GM12875 (cell line): ENCODE data around the gene LGALS4.
"Not testable (repeated sequence)": the region's sequence is repeated elsewhere in the genome, so short reads cannot be mapped to it uniquely, and the experiment has no call there.

ENCODE experiments used
- H3K4me3 ChIP-seq: one replicate; pipeline ENCODE4 v1.5.1; 2011; ENCODE audit warnings: low read depth, low read length, control low read depth
- TF ChIP-seq, protein P1 (sequence below): IDR thresholded peaks from 2 replicates; pipeline ENCODE4 v1.5.1; 2011; ENCODE audit warnings: low read depth, mild to moderate bottlenecking, control low read depth, inconsistent platforms, low read length, moderate library complexity, borderline replicate concordance; ENCODE audit not compliant: insufficient read depth

The LGALS4 gene

GRCh38 chr19:38785187-38785699, 27.5 kb downstream of the LGALS4 start:
- H3K4me3 ChIP-seq = no peak overlapping the region
- TF ChIP-seq, protein P1, sequence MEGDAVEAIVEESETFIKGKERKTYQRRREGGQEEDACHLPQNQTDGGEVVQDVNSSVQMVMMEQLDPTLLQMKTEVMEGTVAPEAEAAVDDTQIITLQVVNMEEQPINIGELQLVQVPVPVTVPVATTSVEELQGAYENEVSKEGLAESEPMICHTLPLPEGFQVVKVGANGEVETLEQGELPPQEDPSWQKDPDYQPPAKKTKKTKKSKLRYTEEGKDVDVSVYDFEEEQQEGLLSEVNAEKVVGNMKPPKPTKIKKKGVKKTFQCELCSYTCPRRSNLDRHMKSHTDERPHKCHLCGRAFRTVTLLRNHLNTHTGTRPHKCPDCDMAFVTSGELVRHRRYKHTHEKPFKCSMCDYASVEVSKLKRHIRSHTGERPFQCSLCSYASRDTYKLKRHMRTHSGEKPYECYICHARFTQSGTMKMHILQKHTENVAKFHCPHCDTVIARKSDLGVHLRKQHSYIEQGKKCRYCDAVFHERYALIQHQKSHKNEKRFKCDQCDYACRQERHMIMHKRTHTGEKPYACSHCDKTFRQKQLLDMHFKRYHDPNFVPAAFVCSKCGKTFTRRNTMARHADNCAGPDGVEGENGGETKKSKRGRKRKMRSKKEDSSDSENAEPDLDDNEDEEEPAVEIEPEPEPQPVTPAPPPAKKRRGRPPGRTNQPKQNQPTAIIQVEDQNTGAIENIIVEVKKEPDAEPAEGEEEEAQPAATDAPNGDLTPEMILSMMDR = no peak

DNA sequence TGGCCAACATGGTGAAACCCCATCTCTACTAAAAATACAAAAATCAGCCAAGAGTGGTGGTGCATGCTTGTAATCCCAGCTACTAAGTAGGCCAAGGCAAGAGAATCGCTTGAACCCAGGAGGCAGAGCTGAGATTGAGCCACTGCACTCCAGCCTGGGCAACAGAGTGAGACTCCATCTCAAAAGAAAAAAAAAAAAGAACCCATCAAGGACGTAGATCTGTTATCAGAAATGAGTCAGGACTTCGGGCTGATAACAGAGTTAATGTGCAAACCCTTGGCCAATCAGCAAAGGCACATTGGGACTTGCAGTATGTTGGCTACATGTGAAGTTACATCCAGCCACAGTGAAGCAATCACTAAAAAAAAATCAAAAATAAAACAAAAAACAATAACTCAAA, 28.5 kb downstream of the LGALS4 start:
- no peak overlapping the region for H3K4me3 ChIP-seq
- TF ChIP-seq, protein P1 = no peak

DNA sequence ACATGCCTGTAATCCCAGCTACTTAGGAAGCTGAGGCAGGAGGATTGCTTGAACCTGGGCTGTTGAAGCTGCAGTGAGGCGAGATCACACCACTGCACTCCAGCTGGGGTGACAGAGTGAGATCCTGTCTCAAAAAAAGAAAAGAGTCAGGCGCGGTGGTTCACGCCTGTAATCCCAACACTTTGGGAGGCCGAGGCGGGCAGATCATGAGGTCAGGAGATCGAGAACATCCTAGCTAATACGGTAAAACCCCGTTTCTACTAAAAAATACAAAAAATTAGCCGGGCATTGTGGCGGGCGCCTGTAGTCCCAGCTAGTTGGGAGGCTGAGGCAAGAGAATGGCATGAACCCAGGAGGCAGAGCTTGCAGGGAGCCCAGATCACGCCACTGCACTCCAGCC, 30.5 kb downstream of the LGALS4 start:
- not testable (repeated sequence) for H3K4me3 ChIP-seq

DNA sequence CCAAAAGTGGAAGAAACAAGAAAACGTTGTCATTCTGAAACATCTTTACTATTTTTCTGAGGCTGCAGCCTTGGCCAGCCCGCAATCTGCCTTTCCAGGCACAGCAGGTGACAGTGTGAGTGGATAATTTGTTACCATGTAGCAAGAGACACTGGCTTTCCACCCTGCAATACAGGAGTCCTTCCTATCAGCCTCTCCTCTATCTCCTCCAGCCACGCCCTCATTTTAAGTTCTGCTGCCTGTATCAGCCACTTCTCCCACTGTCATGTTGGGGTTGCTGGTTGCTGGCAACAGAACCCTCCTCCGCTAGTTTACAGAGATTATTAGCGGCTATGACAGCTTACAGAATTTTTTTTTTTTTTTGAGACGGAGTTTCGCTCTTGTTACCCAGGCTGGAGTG, 31.7 kb downstream of the LGALS4 start:
- TF ChIP-seq, protein P1 = no peak
- H3K4me3 ChIP-seq = no peak overlapping the region

- TF ChIP-seq, protein P1 = no peak
- no peak overlapping the region for H3K4me3 ChIP-seq
Measured at GRCh38 chr19:38780443-38780842, 32.3 kb downstream of the LGALS4 start.

DNA sequence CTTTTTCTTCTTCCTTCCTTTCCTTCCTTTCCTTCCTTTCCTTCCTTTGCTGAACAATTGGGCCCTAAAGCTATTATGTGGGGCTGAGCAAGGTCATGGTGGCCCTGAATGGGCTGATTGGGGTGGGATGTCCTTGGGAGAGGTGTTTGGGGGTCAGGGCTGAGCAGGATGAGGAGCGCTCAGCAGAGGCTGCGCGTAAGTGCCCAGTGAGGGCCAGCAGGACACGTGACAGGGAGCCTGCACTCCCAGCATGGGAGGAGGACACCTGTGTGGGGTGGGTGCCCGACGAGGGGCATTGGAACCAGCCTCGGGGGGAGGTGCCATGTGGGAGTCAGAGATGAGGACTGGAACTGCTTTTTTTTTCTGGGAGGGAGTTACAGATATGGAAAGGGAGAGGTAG, 34.0 kb downstream of the LGALS4 start:
- TF ChIP-seq, protein P1 = no peak

GRCh38 chr19:38774181-38774950, 38.4 kb downstream of the LGALS4 start:
- TF ChIP-seq, protein P1 = no peak
- H3K4me3 ChIP-seq = no peak overlapping the region

More for the DNA sequence above, 34.0 kb downstream of the LGALS4 start:
- no peak overlapping the region for H3K4me3 ChIP-seq
